ENCODE measurements around the gene TNFRSF1A. TPM values are rescaled to one million over a fixed set of nuclear protein-coding genes. Genes with fewer than 3 reads are reported as not detected.

Gene TNFRSF1A
- total and polyA plus RNA-seq, 9 of the 15 experiments (the other 6 are each of a cell fraction or from before 2014, with no cell fraction given): 0.76 to 43.5 (median 30.0) TPM

GRCh38 chr12:6315184-6315583, 26.7 kb downstream of the TNFRSF1A start (continued):
- TF ChIP-seq ZNF318 (IDR thresholded peaks at IDR 0.05; ENCODE audit: borderline replicate concordance in 1 of 2, low read depth in 1 of 2): no peak
- TF ChIP-seq MEF2D (tag; conservative IDR thresholded peaks at IDR 0.05; ENCODE audit: low read depth): no peak
- no peak for TF ChIP-seq TAL1 (IDR thresholded peaks at IDR 0.05)
- no peak for TF ChIP-seq SOX6 (IDR thresholded peaks at IDR 0.05)
- no peak for TF ChIP-seq ZNF740 (CRISPR knock-in tag; IDR thresholded peaks at IDR 0.05)
- no peak for TF ChIP-seq ZNF740 (tag; IDR thresholded peaks at IDR 0.05)
- no peak for TF ChIP-seq VEZF1 (CRISPR knock-in tag; IDR thresholded peaks at IDR 0.05)
- TF ChIP-seq ZNF586 (CRISPR knock-in tag; conservative IDR thresholded peaks at IDR 0.05): no peak
- no peak for TF ChIP-seq RBBP5 (IDR thresholded peaks at IDR 0.05; ENCODE audit: borderline replicate concordance, insufficient read depth, low read length, poor library complexity, severe bottlenecking)
- no peak for TF ChIP-seq GTF2F1 (IDR thresholded peaks at IDR 0.05; ENCODE audit: low read depth, low read length)
- no peak for TF ChIP-seq SMARCA4 (IDR thresholded peaks at IDR 0.05)

Data from K562 (cell line).